NCI-H2081 (cell line): ENCODE measurements around the gene LGALS1.
"Not testable (repeated sequence)": the region's sequence is repeated elsewhere in the genome, so short reads cannot be mapped to it uniquely, and the experiment has no call there.

ENCODE experiments used
- DNase-seq, 2 experiments: peaks; one replicate each; lab custom pipeline; 2025; lab: John Stamatoyannopoulos, UW

LGALS1 gene

GRCh38 chr22:37690407-37690806 is 15.0 kb downstream of the LGALS1 start:
- no peak for DNase-seq

GRCh38 chr22:37690901-37691504 is 15.6 kb downstream of the LGALS1 start:
- DNase-seq: no peak

- DNase-seq: no peak
Measured at GRCh38 chr22:37692627-37693285, 17.3 kb downstream of the LGALS1 start.

- DNase-seq: not testable (repeated sequence)
Measured at GRCh38 chr22:37694131-37694530, 18.7 kb downstream of the LGALS1 start.

- not testable (repeated sequence) for DNase-seq
Measured at GRCh38 chr22:37696260-37696656, 20.8 kb downstream of the LGALS1 start.

- peak; percentile 88 to 90 for DNase-seq
Measured at GRCh38 chr22:37696657-37697537, 21.5 kb downstream of the LGALS1 start, which contains the start of gene TRIOBP. Gene TRIOBP (plus strand): TSS chr22:37697048. CDS start chr22:37701366, 4,318 bp downstream.

- no peak for DNase-seq
Measured at GRCh38 chr22:37697538-37697835, 22.1 kb downstream of the LGALS1 start.

- DNase-seq: no peak
Measured at GRCh38 chr22:37701141-37701786, 25.8 kb downstream of the LGALS1 start.

- no peak for DNase-seq
Measured at GRCh38 chr22:37703906-37704305, 28.5 kb downstream of the LGALS1 start.

- no peak for DNase-seq
Measured at GRCh38 chr22:37704645-37705044, 29.2 kb downstream of the LGALS1 start.

GRCh38 chr22:37705205-37705604 is 29.8 kb downstream of the LGALS1 start:
- no peak for DNase-seq

- no peak for DNase-seq
Measured at GRCh38 chr22:37708580-37709444, 33.4 kb downstream of the LGALS1 start.

GRCh38 chr22:37709445-37709765 is 34.0 kb downstream of the LGALS1 start:
- no peak for DNase-seq

GRCh38 chr22:37710675-37711074 is 35.2 kb downstream of the LGALS1 start:
- DNase-seq: no peak

GRCh38 chr22:37711490-37711889 is 36.1 kb downstream of the LGALS1 start:
- DNase-seq: no peak

GRCh38 chr22:37713761-37714160 is 38.3 kb downstream of the LGALS1 start:
- no peak for DNase-seq

- DNase-seq: no peak
Measured at GRCh38 chr22:37714634-37715033, 39.2 kb downstream of the LGALS1 start.

- no peak for DNase-seq
Measured at GRCh38 chr22:37715760-37716159, 40.3 kb downstream of the LGALS1 start.

- no peak for DNase-seq
Measured at GRCh38 chr22:37716708-37717107, 41.3 kb downstream of the LGALS1 start.

GRCh38 chr22:37717235-37717634 is 41.8 kb downstream of the LGALS1 start:
- not testable (repeated sequence) for DNase-seq

- not testable (repeated sequence) for DNase-seq
Measured at GRCh38 chr22:37717746-37718305, 42.4 kb downstream of the LGALS1 start.
